Stimulated activated CD4-positive, alpha-beta T cell treated with anti-CD3 and anti-CD28 coated beads, TNF-alpha, amount 100 ng/mL, for 1 hour (primary cell): Measurements from ENCODE around the gene TEX2.

Experiments used
- DNase-seq, 3 donors: peaks; one replicate each; pipeline ENCODE4 v3.0.0-alpha.2; 2020; ENCODE audit warnings: low read depth in 3 of 3, low spot score in 1 of 3

Gene TEX2

GRCh38 chr17:64270885-64271284, 7.8 kb upstream of the TEX2 start:
- DNase-seq, result no peak

GRCh38 chr17:64269687-64270649, 6.9 kb upstream of the TEX2 start:
- DNase-seq, result no peak

- DNase-seq, result no peak
These were observed 1.8 kb upstream of the TEX2 start for GRCh38 chr17:64264891-64265290.

GRCh38 chr17:64262198-64262999, 661 bp downstream of the TEX2 start:
- DNase-seq, result peak; percentile 9 to 36 (median 19)

- DNase-seq, result no peak
These were observed 1.5 kb downstream of the TEX2 start for GRCh38 chr17:64261417-64262145.

GRCh38 chr17:64260886-64261285, 2.2 kb downstream of the TEX2 start:
- DNase-seq, result no peak

- DNase-seq, result no peak
These were observed 3.1 kb downstream of the TEX2 start for GRCh38 chr17:64259922-64260321.

GRCh38 chr17:64259426-64259825, 3.6 kb downstream of the TEX2 start:
- DNase-seq, result no peak

- DNase-seq, result no peak
These were observed 5.9 kb downstream of the TEX2 start for GRCh38 chr17:64256913-64257807.

GRCh38 chr17:64255764-64256163, 7.3 kb downstream of the TEX2 start:
- no peak for DNase-seq

- no peak for DNase-seq
These were observed 8.3 kb downstream of the TEX2 start for GRCh38 chr17:64254755-64255154.

- DNase-seq, result no peak
These were observed 9.6 kb downstream of the TEX2 start for GRCh38 chr17:64253470-64253869.

GRCh38 chr17:64252831-64253230, 10.2 kb downstream of the TEX2 start:
- no peak for DNase-seq

GRCh38 chr17:64250233-64250835, 12.7 kb downstream of the TEX2 start:
- no peak for DNase-seq

- DNase-seq, result no peak
These were observed 15.2 kb downstream of the TEX2 start for GRCh38 chr17:64247836-64248235.

GRCh38 chr17:64245218-64246145, 17.6 kb downstream of the TEX2 start:
- DNase-seq, result no peak

GRCh38 chr17:64244165-64244564, 18.9 kb downstream of the TEX2 start:
- no peak for DNase-seq

- DNase-seq, result no peak
These were observed 19.7 kb downstream of the TEX2 start for GRCh38 chr17:64243340-64243739.

- DNase-seq, result no peak
These were observed 20.4 kb downstream of the TEX2 start for GRCh38 chr17:64242633-64243032.
